ENCODE data around the gene NSD1.

DNA sequence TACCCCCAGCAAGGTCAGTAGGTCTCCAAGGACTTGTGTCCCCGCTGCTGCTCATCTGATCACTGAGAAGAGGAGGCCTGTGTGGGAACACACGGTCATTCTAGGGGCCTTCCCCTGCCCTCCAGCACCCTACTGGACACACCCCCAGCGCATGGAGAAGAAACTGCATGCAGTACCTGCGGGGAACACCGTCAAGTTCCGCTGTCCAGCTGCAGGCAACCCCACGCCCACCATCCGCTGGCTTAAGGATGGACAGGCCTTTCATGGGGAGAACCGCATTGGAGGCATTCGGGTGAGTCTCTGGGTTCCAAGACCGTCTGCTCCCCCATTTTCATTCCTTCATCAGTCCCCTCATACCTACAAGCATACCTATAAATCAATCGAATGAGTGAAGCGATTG is 42.8 kb upstream of the NSD1 start:
- TF ChIP-seq, protein P1, sequence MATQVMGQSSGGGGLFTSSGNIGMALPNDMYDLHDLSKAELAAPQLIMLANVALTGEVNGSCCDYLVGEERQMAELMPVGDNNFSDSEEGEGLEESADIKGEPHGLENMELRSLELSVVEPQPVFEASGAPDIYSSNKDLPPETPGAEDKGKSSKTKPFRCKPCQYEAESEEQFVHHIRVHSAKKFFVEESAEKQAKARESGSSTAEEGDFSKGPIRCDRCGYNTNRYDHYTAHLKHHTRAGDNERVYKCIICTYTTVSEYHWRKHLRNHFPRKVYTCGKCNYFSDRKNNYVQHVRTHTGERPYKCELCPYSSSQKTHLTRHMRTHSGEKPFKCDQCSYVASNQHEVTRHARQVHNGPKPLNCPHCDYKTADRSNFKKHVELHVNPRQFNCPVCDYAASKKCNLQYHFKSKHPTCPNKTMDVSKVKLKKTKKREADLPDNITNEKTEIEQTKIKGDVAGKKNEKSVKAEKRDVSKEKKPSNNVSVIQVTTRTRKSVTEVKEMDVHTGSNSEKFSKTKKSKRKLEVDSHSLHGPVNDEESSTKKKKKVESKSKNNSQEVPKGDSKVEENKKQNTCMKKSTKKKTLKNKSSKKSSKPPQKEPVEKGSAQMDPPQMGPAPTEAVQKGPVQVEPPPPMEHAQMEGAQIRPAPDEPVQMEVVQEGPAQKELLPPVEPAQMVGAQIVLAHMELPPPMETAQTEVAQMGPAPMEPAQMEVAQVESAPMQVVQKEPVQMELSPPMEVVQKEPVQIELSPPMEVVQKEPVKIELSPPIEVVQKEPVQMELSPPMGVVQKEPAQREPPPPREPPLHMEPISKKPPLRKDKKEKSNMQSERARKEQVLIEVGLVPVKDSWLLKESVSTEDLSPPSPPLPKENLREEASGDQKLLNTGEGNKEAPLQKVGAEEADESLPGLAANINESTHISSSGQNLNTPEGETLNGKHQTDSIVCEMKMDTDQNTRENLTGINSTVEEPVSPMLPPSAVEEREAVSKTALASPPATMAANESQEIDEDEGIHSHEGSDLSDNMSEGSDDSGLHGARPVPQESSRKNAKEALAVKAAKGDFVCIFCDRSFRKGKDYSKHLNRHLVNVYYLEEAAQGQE (IDR thresholded peaks at IDR 0.05; ENCODE audit: insufficient read depth in 1 of 2, low read depth in 2 of 2, low read length in 2 of 2): no peak
- TF ChIP-seq POLR2AphosphoS5 (IDR thresholded peaks at IDR 0.05; ENCODE audit: low read depth, low read length) (no peak), TAF1 (IDR thresholded peaks at IDR 0.05; ENCODE audit: borderline replicate concordance, insufficient read depth, low read length) (no peak)

Measured in PFSK-1 (cell line).